ENCODE data around the gene PTPN9. TPM values are rescaled to one million over a fixed set of nuclear protein-coding genes. Genes with fewer than 3 reads are reported as not detected.

The PTPN9 gene
- total RNA-seq, 5 donors from 2014 or later (not counting 1 experiment from before 2014, with no cell fraction given): 12.7 to 19.6 (median 16.3) TPM

DNA sequence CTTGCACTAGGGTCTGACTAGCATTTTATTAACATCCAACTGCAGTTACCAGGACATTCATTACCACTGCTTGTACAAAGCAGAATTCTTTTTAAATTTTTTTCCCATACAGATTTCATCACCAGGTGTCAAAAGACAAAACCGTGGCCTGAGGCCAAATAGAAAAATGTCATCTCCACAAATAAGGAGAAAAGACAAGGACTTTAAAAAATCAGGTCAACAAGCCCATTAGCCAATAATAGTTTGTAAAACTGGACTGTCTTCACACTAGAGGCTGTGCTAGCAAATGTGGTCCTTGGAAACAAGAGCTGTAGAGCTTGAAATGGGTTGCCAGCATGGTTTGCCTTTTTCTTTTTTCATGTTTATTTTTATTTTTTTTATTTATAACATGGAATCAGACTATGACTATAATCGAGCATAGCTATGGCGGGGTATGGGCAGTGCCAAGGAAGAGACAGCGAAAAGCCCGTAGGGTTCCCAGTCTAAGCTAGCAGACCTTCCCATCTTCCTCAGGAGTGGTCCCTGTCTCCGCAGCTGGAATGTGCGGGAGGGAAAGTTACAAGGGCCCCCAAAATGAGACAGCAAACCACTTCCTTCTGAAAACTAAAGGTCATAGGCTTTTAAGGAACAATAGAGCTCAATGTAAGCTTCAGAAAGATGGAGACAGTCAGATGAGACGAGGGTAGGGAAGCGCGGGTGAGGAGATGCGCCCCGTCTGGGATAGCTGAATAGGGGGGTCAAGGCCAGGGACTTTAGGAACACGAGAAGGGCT lies 1.5 kb downstream of the PTPN9 start:
- no peaks in the 10 kb centered on the region for H3K36me3 Mint-ChIP-seq
- H3K27ac Mint-ChIP-seq: peak overlapping the region; percentile 92 to 93
- H3K4me1 Mint-ChIP-seq: peaks cover 34 to 41% (median 40%) of the 10 kb centered on the region in 3 donors
- WGBS (ENCODE audit: insufficient coverage): 0% methylated on average over 1 of the region's 13 CpGs
- Histone ChIP-seq H3K36me3 (ENCODE audit: control insufficient read depth in 2 of 2, extremely low read depth in 1 of 2, insufficient read depth in 1 of 2, low read length in 1 of 2) (no peaks in the 10 kb centered on the region), H3K4me3 (ENCODE audit: control insufficient read depth in 1 of 2, extremely low read depth in 1 of 2, low read length in 1 of 2) (peak overlapping the region; percentile 79 to 83), H3K27ac (ENCODE audit: low read length) (peak overlapping the region; percentile 71), H3K9me3 (no peaks in the 10 kb centered on the region), H3K4me1 (ENCODE audit: control insufficient read depth in 1 of 2, extremely low read depth in 1 of 2, insufficient read depth in 2 of 2, low read length in 2 of 2) (peaks cover 4 to 26% of the 10 kb centered on the region in 2 experiments), H3K27me3 (replicated peaks in 1 of 2; ENCODE audit: control insufficient read depth in 2 of 2, extremely low read depth in 1 of 2, insufficient read depth in 2 of 2, low read length in 1 of 2) (no peaks in the 10 kb centered on the region)
- no peaks in the 10 kb centered on the region for H3K27me3 Mint-ChIP-seq
- ATAC-seq (replicated peaks in 1 of 4): no peak
- POLR2A ChIA-PET: interaction anchor here in 1 of 2 donors (0.6 kb wide), 2 partner anchors 76 to 113 kb away, joined by 3 read pairs; no protein-coding TSS in a partner anchor
- H3K9me3 Mint-ChIP-seq: no peaks in the 10 kb centered on the region
- DNase-seq: peak in 1 of 35 experiments; percentile 17
- H3K4me3 Mint-ChIP-seq: peak overlapping the region; percentile 88 to 93 (median 88)
- CTCF ChIA-PET: interaction anchor here in 1 of 2 donors (0.6 to 1.2 kb wide), 3 partner anchors 48 to 77 kb away, joined by 3 to 4 read pairs (median 3); partner anchors contain the start of genes IMP3 and SNUPN

GRCh38 chr15:75573648-75574384 lies 5.3 kb downstream of the PTPN9 start:
- no peak overlapping the region for H3K27ac ChIP-seq (ENCODE audit: low read length)
- H3K4me3 ChIP-seq (ENCODE audit: control insufficient read depth in 1 of 2, extremely low read depth in 1 of 2, low read length in 1 of 2): no peak overlapping the region
- no peaks in the 10 kb centered on the region for H3K36me3 ChIP-seq (ENCODE audit: control insufficient read depth in 2 of 2, extremely low read depth in 1 of 2, insufficient read depth in 1 of 2, low read length in 1 of 2)
- Mint-ChIP-seq H3K27ac (peak overlapping the region; percentile 29 to 71), H3K4me1 (peaks cover 31 to 40% (median 33%) of the 10 kb centered on the region in 3 donors), H3K36me3 (no peaks in the 10 kb centered on the region), H3K9me3 (no peaks in the 10 kb centered on the region), H3K4me3 (no peak overlapping the region), H3K27me3 (no peaks in the 10 kb centered on the region)
- no peak for DNase-seq
- peaks cover 0 to 17% of the 10 kb centered on the region in 2 experiments for H3K4me1 ChIP-seq (ENCODE audit: control insufficient read depth in 1 of 2, extremely low read depth in 1 of 2, insufficient read depth in 2 of 2, low read length in 2 of 2)
- ChIA-PET POLR2A (interaction anchor here in 1 of 2 donors (0.7 kb wide), 1 partner anchor 20 kb away, joined by 5 read pairs; no protein-coding TSS in a partner anchor), CTCF (no interaction called here)
- no peaks in the 10 kb centered on the region for H3K9me3 ChIP-seq
- WGBS (ENCODE audit: insufficient coverage): 100% methylated on average over 1 of the region's 5 CpGs
- no peak for ATAC-seq (replicated peaks in 1 of 4)
- no peaks in the 10 kb centered on the region for H3K27me3 ChIP-seq (replicated peaks in 1 of 2; ENCODE audit: control insufficient read depth in 2 of 2, extremely low read depth in 1 of 2, insufficient read depth in 2 of 2, low read length in 1 of 2)

DNA sequence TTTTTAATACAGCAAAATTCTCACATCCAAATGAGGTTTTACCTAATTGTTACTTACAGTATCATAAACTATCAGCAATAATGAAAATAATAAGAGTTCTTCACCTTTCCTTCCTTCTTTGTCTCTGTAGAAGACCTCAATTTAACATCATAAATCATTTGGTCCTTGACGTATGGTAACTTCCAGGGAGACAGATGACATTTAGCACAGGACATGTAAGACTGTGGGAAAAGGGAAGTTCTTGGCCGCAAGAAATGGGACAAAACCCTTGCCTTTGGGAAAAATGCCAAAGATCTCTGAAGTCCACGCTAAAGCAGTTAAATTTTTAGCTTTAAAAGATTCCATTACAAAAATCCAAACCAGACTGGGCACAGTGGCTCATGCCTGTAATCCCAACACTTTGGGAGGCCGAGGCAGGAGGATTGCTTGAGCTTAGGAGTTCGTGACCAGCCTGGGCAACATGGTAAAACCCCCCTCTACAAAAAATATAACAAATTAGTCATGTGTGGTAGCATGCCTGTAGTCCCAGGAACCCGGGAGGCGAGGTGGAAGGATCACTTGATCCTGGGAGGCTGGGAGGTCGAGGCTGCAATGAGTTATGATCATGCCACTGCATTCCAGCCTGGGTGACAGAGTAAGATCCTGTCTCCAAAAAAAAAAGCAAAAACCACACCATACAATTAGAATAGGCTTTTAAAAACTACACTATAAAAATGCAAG lies 8.8 kb downstream of the PTPN9 start:
- no peak overlapping the region for H3K4me3 ChIP-seq (ENCODE audit: control insufficient read depth in 1 of 2, extremely low read depth in 1 of 2, low read length in 1 of 2)
- no peaks in the 10 kb centered on the region for H3K9me3 Mint-ChIP-seq
- peaks cover 20 to 31% (median 28%) of the 10 kb centered on the region in 3 donors for H3K4me1 Mint-ChIP-seq
- POLR2A ChIA-PET: interaction anchor here in 1 of 2 donors (0.6 kb wide), 1 partner anchor 9 kb away, joined by 4 read pairs; no protein-coding TSS in a partner anchor
- H3K27ac ChIP-seq (ENCODE audit: low read length): no peak overlapping the region
- ATAC-seq (replicated peaks in 1 of 4): no peak
- no peaks in the 10 kb centered on the region for H3K27me3 ChIP-seq (replicated peaks in 1 of 2; ENCODE audit: control insufficient read depth in 2 of 2, extremely low read depth in 1 of 2, insufficient read depth in 2 of 2, low read length in 1 of 2)
- H3K27ac Mint-ChIP-seq: no peak overlapping the region
- CTCF ChIA-PET: interaction anchor here in 1 of 2 donors (0.6 kb wide), 1 partner anchor 21 kb away, joined by 3 read pairs; no protein-coding TSS in a partner anchor
- no peak overlapping the region for H3K4me3 Mint-ChIP-seq
- no peaks in the 10 kb centered on the region for H3K36me3 ChIP-seq (ENCODE audit: control insufficient read depth in 2 of 2, extremely low read depth in 1 of 2, insufficient read depth in 1 of 2, low read length in 1 of 2)
- DNase-seq: no peak
- H3K9me3 ChIP-seq: no peaks in the 10 kb centered on the region
- 83% methylated on average over 1 of the region's 8 CpGs for WGBS (ENCODE audit: insufficient coverage)
- H3K4me1 ChIP-seq (ENCODE audit: control insufficient read depth in 1 of 2, extremely low read depth in 1 of 2, insufficient read depth in 2 of 2, low read length in 2 of 2): peaks cover 0 to 9% of the 10 kb centered on the region in 2 experiments
- H3K36me3 Mint-ChIP-seq: no peaks in the 10 kb centered on the region
- no peaks in the 10 kb centered on the region for H3K27me3 Mint-ChIP-seq

- no peak for DNase-seq
- H3K9me3 ChIP-seq: no peaks in the 10 kb centered on the region
- no peaks in the 10 kb centered on the region for H3K36me3 ChIP-seq (ENCODE audit: control insufficient read depth in 2 of 2, extremely low read depth in 1 of 2, insufficient read depth in 1 of 2, low read length in 1 of 2)
- Mint-ChIP-seq H3K36me3 (peaks cover under 1% of the 10 kb centered on the region), H3K4me3 (no peak overlapping the region), H3K9me3 (no peaks in the 10 kb centered on the region), H3K27ac (no peak overlapping the region), H3K4me1 (peaks cover 0 to 23% (median 14%) of the 10 kb centered on the region in 3 donors), H3K27me3 (no peaks in the 10 kb centered on the region)
- H3K4me3 ChIP-seq (ENCODE audit: control insufficient read depth in 1 of 2, extremely low read depth in 1 of 2, low read length in 1 of 2): no peak overlapping the region
- peaks cover 0 to 4% of the 10 kb centered on the region in 2 experiments for H3K4me1 ChIP-seq (ENCODE audit: control insufficient read depth in 1 of 2, extremely low read depth in 1 of 2, insufficient read depth in 2 of 2, low read length in 2 of 2)
- H3K27me3 ChIP-seq (replicated peaks in 1 of 2; ENCODE audit: control insufficient read depth in 2 of 2, extremely low read depth in 1 of 2, insufficient read depth in 2 of 2, low read length in 1 of 2): no peaks in the 10 kb centered on the region
- ATAC-seq (replicated peaks in 1 of 4): no peak
- no peak overlapping the region for H3K27ac ChIP-seq (ENCODE audit: low read length)
- ChIA-PET POLR2A (interaction anchor here in 1 of 2 donors (0.5 to 0.6 kb wide), 2 partner anchors 15 to 23 kb away, joined by 3 to 4 read pairs; no protein-coding TSS in a partner anchor), CTCF (interaction anchor here in 1 of 2 donors (0.6 kb wide), 1 partner anchor 1516 kb away, joined by 3 read pairs; no protein-coding TSS in a partner anchor)
- no CpG with 5 or more reads among the region's 3 CpGs for WGBS (ENCODE audit: insufficient coverage)
These were observed 13.8 kb downstream of the PTPN9 start for GRCh38 chr15:75565062-75565970.

DNA sequence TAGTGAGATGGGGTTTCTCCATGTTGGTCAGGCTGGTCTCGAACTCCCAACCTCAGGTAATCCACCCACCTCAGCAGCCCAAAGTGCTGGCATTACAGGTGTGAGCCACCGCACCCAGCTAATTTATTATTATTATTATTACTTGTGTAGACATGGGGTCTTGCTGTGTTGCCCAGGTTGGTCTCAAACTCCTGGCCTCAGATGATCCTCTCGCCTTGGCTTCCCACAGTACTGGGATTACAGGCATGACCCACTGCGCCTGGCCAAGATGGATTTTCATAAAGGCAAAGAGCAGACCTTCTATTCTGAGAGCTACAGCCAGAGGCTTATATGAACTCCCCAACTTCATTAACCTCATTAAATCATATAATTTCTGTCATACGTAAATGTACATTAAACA lies 17.2 kb downstream of the PTPN9 start:
- no peaks in the 10 kb centered on the region for H3K4me1 ChIP-seq (ENCODE audit: control insufficient read depth in 1 of 2, extremely low read depth in 1 of 2, insufficient read depth in 2 of 2, low read length in 2 of 2)
- H3K4me3 ChIP-seq (ENCODE audit: control insufficient read depth in 1 of 2, extremely low read depth in 1 of 2, low read length in 1 of 2): no peak overlapping the region
- no peaks in the 10 kb centered on the region for H3K27me3 ChIP-seq (replicated peaks in 1 of 2; ENCODE audit: control insufficient read depth in 2 of 2, extremely low read depth in 1 of 2, insufficient read depth in 2 of 2, low read length in 1 of 2)
- Mint-ChIP-seq H3K27ac (no peak overlapping the region), H3K4me3 (no peak overlapping the region), H3K4me1 (peaks cover 0 to 16% (median 12%) of the 10 kb centered on the region in 3 donors), H3K27me3 (no peaks in the 10 kb centered on the region), H3K36me3 (peaks cover 7% of the 10 kb centered on the region), H3K9me3 (no peaks in the 10 kb centered on the region)
- ATAC-seq (replicated peaks in 1 of 4): no peak
- no peaks in the 10 kb centered on the region for H3K9me3 ChIP-seq
- ChIA-PET POLR2A (no interaction called here), CTCF (no interaction called here)
- no peaks in the 10 kb centered on the region for H3K36me3 ChIP-seq (ENCODE audit: control insufficient read depth in 2 of 2, extremely low read depth in 1 of 2, insufficient read depth in 1 of 2, low read length in 1 of 2)
- H3K27ac ChIP-seq (ENCODE audit: low read length): no peak overlapping the region
- DNase-seq: no peak
- WGBS (ENCODE audit: insufficient coverage): no CpG with 5 or more reads among the region's 5 CpGs
